ENCODE data around the gene MFSD12. TPM values are rescaled to one million over a fixed set of nuclear protein-coding genes. Genes with fewer than 3 reads are reported as not detected.

MFSD12 gene
- total and polyA plus RNA-seq, 8 donors: 32.2 to 90.2 (median 46.7) TPM

- intact Hi-C loops (cut with DNase I): no loop called here
- Histone ChIP-seq H3K4me1 (peaks cover 9 to 63% of the 10 kb centered on the region in 2 donors), H3K4me3 (no peak overlapping the region), H3K9me3 (no peaks in the 10 kb centered on the region), H3K36me3 (peaks cover 0 to 34% of the 10 kb centered on the region in 2 donors), H3K27ac (no peak overlapping the region), H3K27me3 (no peaks in the 10 kb centered on the region)
- TF ChIP-seq, protein P1, sequence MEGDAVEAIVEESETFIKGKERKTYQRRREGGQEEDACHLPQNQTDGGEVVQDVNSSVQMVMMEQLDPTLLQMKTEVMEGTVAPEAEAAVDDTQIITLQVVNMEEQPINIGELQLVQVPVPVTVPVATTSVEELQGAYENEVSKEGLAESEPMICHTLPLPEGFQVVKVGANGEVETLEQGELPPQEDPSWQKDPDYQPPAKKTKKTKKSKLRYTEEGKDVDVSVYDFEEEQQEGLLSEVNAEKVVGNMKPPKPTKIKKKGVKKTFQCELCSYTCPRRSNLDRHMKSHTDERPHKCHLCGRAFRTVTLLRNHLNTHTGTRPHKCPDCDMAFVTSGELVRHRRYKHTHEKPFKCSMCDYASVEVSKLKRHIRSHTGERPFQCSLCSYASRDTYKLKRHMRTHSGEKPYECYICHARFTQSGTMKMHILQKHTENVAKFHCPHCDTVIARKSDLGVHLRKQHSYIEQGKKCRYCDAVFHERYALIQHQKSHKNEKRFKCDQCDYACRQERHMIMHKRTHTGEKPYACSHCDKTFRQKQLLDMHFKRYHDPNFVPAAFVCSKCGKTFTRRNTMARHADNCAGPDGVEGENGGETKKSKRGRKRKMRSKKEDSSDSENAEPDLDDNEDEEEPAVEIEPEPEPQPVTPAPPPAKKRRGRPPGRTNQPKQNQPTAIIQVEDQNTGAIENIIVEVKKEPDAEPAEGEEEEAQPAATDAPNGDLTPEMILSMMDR (IDR thresholded peaks at IDR 0.05): no peak
- DNase-seq (no peak), ATAC-seq (no peak)
These were observed 6.2 kb downstream of the MFSD12 start for GRCh38 chr19:3550947-3551791.

DNA sequence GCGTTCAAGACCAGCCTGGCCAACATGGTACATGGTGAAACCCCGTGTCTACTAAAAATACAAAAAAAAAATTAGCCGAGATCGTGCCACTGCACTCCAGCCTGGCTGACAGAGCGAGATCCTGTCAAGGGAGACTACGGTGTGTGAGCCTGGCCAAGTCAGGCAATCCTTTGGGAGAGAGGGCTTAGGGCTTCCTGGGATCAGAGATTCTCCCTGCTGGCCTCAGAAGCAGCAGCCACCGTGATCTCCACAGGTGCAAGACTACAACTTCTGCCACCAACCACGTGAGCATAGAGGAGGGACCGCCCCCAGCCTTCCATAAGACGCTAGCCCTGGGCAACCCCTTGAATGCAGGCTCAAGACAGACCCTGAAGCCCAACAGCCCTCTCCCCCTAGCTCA is 7.6 kb downstream of the MFSD12 start:
- no peak overlapping the region for H3K4me3 ChIP-seq
- TF ChIP-seq, protein P1 (IDR thresholded peaks at IDR 0.05): no peak
- intact Hi-C loops (cut with DNase I): loop anchor here in 1 of 2 donors (10.0 kb wide), 1 partner anchor 65 kb away; no protein-coding TSS in a partner anchor
- no peak for ATAC-seq
- no peaks in the 10 kb centered on the region for H3K9me3 ChIP-seq
- no peak for DNase-seq
- no peaks in the 10 kb centered on the region for H3K27me3 ChIP-seq
- peaks cover 0 to 44% of the 10 kb centered on the region in 2 donors for H3K36me3 ChIP-seq
- H3K4me1 ChIP-seq: peaks cover 6 to 49% of the 10 kb centered on the region in 2 donors
- no peak overlapping the region for H3K27ac ChIP-seq

DNA sequence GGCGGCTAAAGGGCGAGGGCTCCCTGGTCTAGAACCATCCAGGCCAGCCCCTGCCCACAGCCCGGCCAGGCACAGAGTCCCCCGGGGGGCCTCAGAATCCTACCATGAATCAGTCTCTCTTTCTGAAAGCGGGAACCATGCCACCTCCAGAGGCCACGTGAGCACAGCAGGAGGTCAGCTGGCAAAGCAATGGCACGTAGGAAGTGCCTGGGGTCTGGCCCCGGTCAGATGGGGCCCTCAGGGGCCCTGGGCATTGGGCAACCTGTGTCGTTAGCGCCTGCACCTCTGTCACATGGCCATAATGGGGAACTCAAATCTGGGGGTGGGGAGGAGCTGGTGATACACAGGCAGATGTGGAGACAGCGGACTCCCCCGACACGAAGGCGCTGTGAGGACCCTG is 8.8 kb downstream of the MFSD12 start:
- no peaks in the 10 kb centered on the region for H3K27me3 ChIP-seq
- H3K27ac ChIP-seq: peak overlapping the region in 1 of 2 donors; percentile 75
- intact Hi-C loops (cut with DNase I): loop anchor here in 1 of 2 donors (10.0 kb wide), 1 partner anchor 66 kb away; no protein-coding TSS in a partner anchor
- H3K4me1 ChIP-seq: peaks cover 6 to 37% of the 10 kb centered on the region in 2 donors
- H3K4me3 ChIP-seq: no peak overlapping the region
- peak in 1 of 4 donors; percentile 58 for DNase-seq
- no peak for ATAC-seq
- no peaks in the 10 kb centered on the region for H3K9me3 ChIP-seq
- peaks cover 0 to 56% of the 10 kb centered on the region in 2 donors for H3K36me3 ChIP-seq
- TF ChIP-seq, protein P1 (IDR thresholded peaks at IDR 0.05): no peak

GRCh38 chr19:3547767-3548282 is 9.6 kb downstream of the MFSD12 start:
- DNase-seq (no peak), ATAC-seq (no peak)
- H3K27me3 ChIP-seq: no peaks in the 10 kb centered on the region
- peaks cover 0 to 64% of the 10 kb centered on the region in 2 donors for H3K36me3 ChIP-seq
- intact Hi-C loops (cut with DNase I): loop anchor here in 1 of 2 donors (10.0 kb wide), 1 partner anchor 67 kb away; no protein-coding TSS in a partner anchor
- H3K4me1 ChIP-seq: peaks cover 2 to 29% of the 10 kb centered on the region in 2 donors
- no peaks in the 10 kb centered on the region for H3K9me3 ChIP-seq
- H3K4me3 ChIP-seq: no peak overlapping the region
- H3K27ac ChIP-seq: peak overlapping the region in 1 of 2 donors; percentile 75
- TF ChIP-seq, protein P1 (IDR thresholded peaks at IDR 0.05): no peak

GRCh38 chr19:3547301-3547731 is 10.1 kb downstream of the MFSD12 start:
- TF ChIP-seq, protein P1 (IDR thresholded peaks at IDR 0.05): peak in 1 of 2 donors; percentile 67
- H3K9me3 ChIP-seq: no peaks in the 10 kb centered on the region
- no peak for DNase-seq

More at GRCh38 chr19:3547301-3547731, 10.1 kb downstream of the MFSD12 start:
- Histone ChIP-seq H3K4me1 (peaks cover 0 to 24% of the 10 kb centered on the region in 2 donors), H3K27ac (no peak overlapping the region), H3K27me3 (no peaks in the 10 kb centered on the region), H3K4me3 (no peak overlapping the region), H3K36me3 (peaks cover 0 to 69% of the 10 kb centered on the region in 2 donors)
- intact Hi-C loops (cut with DNase I): loop anchor here in 1 of 2 donors (10.0 kb wide), 1 partner anchor 67 kb away; no protein-coding TSS in a partner anchor
- no peak for ATAC-seq

All from left lung (tissue), 10 donors.